Measurements from ENCODE around the gene CD96.
A peak's percentile ranks its signal among the peaks of the same experiment; 100 is the strongest.
"Not testable (repeated sequence)": the region's sequence is repeated elsewhere in the genome, so short reads cannot be mapped to it uniquely, and the experiment has no call there.

CD96 gene

DNA sequence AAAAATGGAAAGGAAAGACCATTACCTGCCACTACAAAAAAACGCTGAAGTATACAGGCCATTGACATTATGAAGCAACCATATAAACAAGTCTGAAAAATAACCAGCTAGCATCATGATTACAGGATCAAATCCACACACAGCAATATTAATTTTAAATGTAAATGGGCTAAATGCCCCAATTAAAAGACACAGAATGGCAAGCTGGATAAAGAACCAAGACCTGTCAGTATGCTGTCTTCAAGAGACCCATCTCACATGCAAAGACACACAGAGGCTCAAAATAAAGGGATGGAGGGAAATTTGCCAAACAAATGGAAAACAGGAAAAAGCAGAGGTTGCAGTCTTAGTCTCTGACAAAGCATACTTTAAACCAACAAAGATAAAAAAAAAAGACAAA is 87.0 kb downstream of the CD96 start:
- not testable (repeated sequence) for DNase-seq

DNA sequence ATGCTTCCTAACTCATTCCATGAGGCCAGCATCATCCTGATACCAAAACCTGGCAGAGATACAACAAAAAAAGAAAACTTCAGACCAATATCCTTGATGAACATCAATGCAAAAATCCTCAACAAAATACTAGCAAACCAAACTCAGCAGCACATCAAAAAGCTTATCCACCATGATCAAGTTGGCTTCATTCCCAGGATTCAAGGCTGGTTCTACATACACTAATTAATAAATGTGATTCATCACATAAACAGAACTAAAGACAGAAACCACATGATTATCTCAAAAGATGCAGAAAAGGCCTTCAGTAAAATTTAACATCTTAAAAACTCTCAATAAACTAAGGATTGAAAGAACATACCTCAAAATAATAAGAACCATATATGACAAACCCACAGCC is 88.6 kb downstream of the CD96 start:
- DNase-seq: not testable (repeated sequence)

DNA sequence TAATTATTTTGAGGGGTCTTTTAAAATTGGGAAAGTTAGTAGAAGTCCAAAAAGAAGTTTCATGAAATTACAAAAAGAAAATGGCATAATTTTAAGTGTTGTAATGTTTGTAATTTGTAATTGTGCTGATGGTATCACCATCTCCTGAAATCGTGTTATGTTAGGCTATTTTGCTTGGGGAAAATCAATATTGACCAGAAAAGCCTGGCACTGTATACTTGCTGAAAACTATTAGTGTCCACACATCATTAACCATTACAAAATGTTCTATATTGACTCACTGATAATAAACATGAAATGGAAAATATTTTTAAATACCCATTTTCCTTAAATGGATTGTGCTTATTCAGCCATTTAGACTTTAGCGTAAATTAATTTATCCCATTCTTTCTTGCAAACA is 93.4 kb downstream of the CD96 start:
- no peak for DNase-seq

DNA sequence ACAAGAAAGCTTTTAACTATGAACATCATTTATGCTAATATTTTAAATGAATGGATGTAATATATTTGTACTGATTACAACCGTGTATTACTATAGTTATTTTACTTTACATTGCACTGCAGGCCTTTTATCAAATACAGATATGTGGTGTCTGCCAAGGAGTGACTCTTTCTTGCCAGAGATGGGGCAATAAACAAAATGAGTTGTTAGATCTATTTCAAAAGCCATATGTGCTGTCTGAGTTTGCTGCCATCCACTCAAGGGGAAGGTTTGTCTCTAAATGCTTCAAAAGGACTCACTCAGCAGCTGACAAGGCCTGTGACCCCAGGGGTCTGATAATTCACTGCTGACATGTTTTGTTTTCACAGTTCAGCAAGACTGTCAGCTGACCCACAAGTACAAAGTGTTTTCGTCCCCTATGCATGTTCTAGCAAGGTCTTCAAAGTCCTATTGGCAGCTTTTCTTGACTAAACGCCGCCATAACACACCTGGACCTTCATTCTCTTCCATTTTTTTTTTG is 94.4 kb downstream of the CD96 start:
- DNase-seq: no peak

DNA sequence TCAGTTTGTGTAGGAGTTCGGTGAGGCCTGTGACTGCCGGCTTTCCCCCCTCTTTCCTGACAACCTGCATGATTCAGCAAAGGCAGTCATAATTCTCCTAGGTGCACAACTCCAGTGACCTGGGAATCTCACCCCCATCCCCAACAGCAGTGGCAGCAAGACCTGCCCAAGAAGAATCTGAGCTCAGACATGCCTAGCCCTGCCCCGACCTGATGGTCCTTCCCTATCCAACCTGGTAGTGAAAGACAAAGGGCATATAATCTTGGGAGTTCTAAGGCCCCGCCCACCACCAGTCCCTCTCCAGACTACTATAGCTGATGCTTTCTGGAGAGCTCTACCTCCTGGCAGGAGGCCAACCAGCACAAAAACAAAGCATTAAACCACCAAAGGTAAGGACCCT is 97.3 kb downstream of the CD96 start:
- no peak for DNase-seq

DNA sequence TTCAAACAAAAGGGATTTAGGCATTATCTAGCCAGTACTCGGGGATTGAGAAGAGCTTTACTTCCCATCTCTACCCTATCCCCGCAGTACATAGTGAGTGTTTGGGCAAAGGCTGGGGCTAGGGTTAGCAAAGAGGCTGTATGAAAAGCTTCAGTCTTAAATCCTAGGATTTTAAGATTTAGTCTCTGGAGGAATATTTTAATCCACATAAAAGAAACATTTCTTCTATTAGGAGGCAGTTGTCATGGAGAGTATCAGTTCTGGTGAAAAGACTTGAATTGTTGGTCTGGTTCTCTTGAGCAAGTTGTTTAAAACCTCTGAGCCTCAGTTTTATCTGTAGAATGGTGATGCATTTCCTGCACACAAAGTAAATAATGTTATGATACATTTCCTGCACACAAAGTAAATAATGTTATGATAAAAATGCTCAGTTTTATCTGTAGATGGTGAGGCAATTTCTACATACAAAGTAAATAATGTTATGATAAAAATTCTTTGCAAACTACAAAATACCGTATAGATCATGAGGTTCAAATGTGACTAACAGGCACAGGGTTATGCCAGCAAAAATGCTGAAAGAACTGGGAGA is 107.1 kb downstream of the CD96 start:
- DNase-seq: no peak

DNA sequence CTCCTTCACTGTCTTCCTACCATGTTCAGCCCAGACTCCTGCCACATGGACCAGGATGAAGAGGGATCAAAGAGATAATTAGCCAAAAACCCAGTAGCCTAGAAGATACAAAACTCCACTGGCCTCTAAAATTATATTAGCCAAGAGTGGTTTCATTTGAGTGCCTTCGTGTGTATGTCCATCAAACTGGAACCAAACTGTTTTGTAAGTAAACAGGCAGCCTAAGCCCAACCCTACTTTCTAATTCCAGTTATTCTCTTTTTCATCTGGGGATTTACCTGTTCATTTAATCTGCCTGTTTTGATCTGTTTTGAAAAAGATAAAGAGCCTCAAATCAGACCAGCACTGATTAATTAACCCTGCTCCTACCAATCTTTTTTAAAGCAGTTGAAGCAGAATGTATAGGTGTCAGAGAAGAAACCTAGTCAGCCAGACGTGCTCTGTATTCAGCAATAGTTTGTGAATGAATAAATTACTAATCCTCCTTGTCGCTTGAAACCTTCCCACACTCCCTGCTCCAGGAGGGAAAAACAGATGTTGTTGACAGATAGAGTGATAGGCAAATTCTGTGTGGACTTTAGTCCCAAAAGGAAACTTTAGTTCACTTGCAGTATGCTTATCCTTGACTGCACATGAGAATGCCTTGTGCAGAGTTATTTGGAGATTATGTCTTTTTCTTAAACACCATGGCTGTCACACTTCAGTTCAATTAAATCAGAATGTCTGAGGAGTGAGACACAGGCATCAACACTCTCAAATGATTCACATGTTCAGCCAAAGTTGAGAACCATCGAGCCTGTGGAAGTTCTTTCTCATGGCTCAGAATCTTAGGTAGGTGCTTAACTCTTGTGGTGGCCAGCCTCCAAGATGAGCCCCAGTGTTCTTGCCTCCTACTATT is 108.6 kb downstream of the CD96 start:
- no peak for DNase-seq

DNA sequence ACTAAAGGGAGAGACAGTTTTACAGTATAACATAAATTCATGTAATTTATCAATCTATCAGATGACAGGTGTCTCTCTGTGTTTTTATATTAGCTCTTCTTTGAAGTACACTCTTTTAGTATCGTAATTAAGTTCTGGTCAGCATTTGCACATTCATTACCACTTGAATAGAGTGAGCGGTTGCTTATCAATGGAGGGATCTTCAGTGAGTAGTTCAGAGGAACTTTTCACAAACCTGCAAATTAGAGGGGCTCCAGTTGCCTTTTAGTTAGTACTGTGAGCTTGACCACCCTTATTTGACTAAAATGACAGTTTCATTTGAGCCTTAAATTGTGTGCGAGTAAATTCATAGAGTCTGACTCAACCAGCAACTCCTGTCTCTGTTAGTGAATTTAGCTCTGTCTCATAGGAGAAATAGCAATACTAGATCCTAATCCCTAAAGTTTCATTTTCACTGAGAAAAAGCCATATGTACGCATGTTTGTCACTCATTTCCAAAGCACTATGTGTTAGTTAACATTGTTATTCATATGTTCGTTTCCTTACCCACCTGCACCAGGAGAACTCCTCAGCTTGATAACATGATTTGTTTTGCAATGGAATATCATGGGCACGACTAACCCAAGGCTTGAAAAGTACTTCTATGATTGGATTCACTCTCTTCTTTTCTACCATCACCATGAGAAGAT is 110.6 kb downstream of the CD96 start:
- no peak for DNase-seq

DNA sequence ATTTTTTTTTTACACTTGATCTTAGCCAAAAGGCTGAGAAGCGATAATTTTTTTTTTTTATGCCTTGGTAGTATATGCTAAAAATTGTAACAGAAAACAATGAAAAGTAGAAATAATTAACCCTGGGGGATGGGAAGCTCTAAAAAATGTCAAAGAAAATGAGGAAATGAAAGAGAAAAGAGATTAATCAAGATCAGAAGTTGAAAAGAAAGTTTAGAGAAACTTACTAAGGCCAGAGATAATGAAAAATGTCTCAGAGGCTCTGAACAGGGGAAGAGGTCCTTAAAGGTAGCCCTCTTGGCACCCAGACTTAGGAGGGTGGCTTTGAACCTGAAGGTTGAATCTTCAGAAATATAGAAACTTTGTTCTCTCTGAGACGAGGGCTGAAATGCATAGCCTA is 111.8 kb downstream of the CD96 start:
- no peak for DNase-seq

DNA sequence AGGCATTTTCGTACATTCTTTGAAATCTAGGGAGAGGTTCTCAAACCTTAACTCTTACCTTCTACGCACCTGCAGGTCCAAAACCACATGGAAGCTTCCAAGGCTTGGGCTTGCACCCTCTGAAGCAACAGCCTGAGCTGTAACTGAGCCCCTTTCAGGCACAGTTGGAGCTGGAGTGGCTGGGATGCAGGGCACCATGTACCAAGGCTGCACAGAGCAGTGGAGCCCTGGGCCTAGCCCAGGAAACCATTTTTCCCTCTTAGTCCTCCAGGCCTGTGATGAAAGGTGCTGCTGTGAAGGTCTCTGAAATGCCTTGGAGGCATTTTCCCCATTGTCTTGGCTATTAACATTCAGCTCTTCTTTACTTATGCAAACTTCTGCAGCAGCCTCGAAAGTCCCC is 120.0 kb downstream of the CD96 start:
- DNase-seq: no peak

DNA sequence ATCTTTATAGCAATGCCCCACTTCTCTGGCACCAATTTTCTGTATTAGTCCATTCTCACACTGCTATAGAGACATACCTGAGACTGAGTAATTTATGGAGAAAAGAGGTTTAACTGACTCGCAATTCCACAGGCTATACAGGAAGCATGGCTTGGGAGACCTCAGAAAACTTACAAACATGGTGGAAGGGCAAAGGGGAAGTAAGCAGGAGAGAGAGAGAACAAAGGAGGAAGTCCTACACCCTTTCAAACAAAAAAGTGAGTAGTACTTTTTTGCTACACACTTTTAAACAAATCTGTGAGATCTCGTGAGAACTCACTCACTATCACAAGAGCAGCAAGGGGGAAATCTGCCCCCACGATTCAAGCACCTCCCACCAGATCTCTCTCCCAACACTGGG is 120.9 kb downstream of the CD96 start:
- DNase-seq: no peak

DNA sequence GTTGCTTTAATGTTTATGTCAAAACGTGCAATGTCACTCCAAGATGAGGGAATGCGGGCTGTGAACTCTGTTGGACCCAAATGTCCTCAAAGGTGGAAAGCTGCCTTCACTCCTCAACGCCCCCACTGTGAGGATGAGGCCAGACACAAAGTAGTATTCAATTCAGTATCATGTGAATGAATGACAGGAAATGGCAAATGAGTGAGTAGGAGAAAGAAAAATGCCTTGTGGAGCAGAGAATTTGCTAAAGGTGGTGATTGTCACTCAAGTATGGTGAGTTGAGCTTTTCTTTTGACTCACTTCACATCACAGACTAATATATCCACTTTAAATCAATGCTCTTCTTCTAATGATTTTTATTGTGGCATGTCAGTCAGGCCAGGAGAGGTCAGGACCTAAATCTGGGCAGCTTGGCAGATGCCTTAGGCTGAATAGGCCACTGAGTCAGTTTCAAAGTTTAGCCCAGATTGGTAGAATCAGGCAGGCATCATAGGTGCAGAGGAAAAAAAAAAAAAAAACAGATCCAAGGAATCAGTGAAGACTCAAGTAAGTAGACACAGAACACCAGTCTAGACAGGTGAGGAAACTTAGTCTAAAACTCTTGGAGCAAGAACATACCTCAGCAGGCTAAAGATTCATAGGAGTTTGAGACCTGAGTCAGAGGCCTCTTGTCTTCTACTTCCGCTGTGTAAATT is 124.2 kb downstream of the CD96 start:
- DNase-seq: no peak

DNA sequence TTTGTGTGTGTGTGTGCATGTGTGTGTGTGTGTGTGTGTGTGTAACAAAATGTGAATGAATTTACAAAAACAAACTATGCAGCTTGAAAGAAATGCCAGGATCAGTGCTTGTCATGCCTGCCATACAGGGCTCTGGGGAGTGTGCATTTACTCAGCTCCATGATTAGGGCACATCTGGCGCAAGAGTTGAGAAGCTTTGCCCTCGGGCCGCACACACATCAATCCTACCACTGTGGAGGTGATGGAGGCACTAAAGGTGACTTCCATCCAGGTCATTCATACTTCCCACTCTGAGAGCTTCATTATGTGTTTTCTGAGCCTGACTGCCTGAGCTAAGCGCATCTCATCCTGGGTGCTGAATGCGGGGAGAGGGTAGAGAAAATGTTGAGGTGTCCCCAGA is 125.2 kb downstream of the CD96 start:
- DNase-seq: no peak

DNA sequence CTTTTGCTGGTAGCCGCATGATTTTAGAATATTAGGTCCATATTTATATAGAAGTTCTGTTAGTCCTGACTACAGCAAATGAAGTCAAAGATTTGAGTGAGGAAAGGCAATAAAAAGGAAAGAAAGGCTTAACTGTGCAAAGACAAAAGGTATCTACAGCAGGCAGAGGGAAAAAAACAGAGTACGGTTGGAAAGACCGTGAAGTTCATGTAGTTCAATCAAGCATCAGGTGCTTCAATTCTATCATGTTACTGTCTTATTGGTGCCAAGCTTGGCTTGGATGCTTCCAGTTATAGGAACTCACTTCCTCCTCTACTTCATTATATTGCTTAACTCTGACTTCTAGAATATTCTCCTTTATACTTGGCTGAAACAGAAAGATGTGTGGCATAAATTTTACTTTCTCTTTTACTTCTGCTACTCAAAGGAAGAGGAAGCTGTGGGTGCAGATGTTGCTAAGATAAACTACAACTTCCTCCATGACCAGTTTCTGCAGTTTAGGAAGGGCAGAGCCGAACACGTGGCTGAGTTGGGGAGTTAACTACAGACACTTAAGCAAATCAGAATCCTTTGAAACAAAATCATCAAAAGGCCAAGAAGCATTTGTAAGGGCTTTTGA is 125.7 kb downstream of the CD96 start:
- peak; percentile 55 to 65 for DNase-seq

DNA sequence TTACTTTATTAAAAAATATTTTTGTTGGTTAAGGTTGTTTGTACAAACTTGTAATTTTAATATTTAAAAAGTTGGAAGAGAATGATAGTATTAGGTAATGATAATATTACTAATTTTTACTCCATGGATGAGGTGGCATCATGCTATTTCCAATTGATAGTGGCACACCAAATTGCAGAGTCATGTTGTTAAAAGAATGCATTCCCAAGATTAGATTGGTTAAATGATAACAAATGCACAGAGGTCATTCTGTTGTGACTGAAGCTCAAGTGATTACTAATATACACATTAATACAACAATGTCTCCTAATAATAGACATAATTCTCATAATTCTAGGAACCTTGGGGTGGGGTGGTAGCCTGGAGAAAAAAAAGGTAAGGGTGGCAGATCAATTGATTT is 126.3 kb downstream of the CD96 start:
- DNase-seq: no peak

DNA sequence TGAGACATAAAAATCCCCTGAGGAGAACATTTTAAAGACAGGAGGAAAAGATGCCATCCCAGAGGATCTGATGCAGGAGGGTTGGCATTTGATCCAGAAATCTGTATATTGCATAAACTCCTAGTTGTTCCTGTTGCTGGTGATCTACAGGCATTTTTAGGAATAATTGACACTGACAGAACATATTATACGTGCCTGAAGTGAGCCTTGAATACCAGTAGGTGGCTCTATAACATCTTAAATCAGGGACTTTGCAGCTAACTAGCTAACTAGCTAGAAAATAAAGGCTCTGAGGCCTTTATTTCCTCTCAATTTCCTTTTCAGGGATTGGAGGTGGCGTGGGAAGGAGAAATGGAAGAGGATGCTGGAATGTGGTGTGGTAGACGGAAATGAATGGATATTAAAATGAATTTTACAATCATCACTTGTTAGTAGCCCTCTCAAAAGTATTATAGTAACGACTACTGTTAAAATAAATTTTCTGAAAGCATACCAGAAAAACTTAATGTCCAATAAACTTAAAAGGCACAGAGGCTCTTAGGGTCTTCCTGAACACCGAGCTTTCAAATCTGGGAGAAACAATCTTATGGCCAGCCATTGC is 127.0 kb downstream of the CD96 start:
- DNase-seq: no peak

DNA sequence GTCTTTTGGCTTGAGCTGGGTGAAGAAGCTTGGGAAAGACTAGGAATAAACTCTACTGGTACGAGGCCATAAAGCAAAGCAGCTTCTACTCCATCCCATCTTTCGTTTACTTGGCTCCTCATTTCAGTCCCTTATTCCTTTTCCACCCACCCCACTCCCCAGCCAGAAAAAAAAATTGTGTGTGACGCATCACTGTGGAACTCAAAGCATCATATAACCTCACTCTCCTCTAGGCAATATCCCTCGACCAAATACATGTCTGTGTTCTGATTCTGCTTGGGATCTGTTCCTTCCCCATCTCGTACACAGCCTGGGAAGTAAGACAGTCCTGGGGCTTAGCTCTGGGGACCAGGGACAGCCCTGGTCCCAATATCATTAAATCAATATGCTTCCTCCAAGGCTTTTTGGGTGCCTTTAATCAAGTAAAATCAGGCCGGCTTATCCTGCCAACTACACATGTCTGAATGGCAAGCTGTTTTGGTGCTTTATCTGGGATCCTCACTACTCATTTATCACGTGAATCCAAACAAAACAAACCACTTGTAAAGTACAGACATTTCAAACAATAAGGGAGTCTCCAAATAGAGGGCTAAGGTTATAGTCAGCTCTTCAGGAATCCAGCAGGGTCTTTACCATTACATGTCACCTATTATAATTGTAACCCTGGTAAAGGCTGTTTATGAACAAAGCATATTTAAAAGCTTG is 128.1 kb downstream of the CD96 start:
- DNase-seq: no peak

DNA sequence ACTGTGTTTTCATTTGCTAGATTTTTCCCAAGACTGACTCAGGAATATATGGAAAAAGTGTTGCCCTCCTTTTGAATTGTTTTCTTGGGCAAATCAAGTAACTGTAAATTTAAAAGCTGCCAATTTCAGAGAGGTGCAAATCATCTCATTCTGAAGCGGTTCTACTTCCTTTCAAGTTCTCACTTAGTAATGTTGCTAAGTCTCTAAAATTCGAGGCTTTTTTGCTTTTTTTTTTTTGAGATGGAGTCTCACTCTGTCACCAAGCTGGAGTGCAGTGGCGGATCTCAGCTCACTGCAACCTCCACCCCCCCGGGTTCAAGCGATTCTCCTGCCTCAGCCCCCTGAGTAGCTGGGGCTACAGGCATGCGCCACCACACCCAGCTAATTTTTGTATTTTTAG is 130.5 kb downstream of the CD96 start:
- not testable (repeated sequence) for DNase-seq

DNA sequence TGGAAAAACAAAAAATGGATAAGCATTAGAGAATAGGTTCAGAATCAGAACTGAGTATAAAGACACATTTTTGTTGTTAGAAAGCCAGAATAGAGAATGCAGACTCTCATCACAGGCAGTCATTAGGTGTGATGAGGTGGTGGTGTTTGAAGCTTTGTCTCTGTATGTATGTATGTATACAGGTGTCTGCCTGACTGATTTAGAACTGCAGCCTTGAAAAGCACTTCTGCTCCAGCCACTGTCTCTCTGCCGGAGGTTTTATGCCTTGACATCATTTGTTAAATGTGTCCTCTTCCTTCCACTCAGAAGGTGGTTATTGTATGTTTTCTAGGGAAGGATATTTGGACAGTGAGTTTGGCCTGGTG is 133.8 kb downstream of the CD96 start:
- DNase-seq: no peak

DNA sequence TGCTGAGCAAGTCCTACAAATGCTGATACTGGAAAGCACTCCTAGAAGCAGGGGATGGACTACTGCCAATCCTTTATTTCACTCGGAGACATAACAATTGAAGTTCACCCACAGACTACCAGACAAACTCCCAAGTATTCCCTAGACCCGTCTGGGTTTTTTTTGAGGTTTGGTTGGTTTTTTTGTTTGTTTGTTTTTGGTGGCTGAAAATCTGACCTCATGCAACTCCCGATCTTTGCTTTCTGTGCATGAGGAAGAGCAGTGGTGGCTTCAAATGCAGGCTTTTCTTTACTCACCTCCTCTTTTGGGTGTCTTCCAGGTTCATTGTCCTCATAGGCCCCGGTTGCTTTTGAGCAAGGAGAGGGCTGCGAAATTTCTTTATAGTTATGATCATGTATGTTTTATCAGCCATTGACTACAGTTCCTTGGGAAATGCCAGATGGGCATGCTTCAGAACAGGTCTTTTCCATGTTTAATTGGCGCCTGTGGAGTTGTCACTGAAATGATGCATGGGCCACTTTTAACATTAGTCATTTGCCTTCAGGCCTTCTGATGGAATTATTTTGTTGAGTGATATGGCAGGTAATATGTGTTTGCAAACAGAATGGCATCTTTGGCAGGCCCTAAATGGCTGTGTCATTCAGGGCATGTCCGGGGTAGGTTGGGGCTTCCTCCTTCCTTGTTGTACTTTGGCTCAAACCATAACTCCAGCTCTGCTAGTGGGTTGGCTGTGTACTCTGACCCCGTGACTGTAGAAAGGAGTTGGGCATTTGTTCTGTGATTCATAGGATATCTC is 134.4 kb downstream of the CD96 start:
- DNase-seq: no peak

DNA sequence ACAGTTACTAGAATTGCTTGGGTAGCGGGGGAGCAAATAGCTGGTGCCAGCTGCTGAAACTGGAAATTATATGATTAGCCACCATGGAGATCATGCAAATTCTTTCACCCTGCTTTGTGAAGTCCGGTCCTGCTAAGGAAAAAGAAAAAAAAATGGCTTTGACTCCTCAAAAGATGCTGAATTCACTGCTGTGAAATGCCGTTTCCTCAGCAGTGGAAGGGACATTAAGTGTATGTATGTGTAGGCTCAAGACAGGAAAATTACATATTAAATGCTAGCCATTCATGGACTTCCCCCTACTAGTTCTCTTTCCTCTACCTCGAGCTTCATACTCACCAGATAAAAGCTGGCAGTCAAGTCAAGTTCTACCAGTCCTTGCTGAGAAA is 135.0 kb downstream of the CD96 start:
- DNase-seq: no peak

Data from stimulated activated CD4-positive, alpha-beta T cell treated with anti-CD3 and anti-CD28 coated beads, Interleukin-2, amount 100 ng/mL, for 24 hours (primary cell).